ENCODE data around the gene SULT2B1. TPM values are rescaled to one million over a fixed set of nuclear protein-coding genes. Genes with fewer than 3 reads are reported as not detected.

The SULT2B1 gene
- total RNA-seq, 1 donor from 2014 or later, result 1.6 TPM

DNA sequence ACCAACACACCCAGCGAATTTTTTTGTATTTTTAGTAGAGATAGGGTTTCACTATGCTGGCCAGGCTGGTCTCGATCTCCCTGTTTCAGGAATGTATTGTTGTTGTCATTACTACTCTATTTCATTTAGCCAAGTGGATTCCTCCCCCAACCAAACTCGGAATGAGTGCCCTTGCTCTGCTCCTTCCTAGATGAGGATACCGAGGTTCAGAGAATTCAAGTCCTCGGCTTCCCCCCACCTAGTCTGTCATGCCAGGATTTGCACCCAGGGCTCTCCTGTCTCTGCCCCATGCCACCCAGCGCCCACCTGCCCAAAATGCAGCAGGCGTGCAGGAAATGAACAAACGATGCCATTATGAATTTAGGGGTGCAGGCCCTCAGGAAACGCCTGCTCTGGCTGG lies 51.0 kb downstream of the SULT2B1 start:
- Histone ChIP-seq H3K79me2 (ENCODE audit: low read depth) (no peaks in the 10 kb centered on the region), H4K20me1 (ENCODE audit: low read depth) (no peaks in the 10 kb centered on the region), H3F3A (ENCODE audit: low read depth) (no peaks in the 10 kb centered on the region), H3K4me3 (no peak overlapping the region), H3K4me2 (no peak overlapping the region), H2AFZ (replicated peaks) (no peak overlapping the region), H3K36me3 (no peaks in the 10 kb centered on the region), H3K27ac (no peak overlapping the region), H3K9me3 (ENCODE audit: low read depth) (no peaks in the 10 kb centered on the region), H3K27me3 (no peaks in the 10 kb centered on the region), H3K4me1 (no peaks in the 10 kb centered on the region), H3K9ac (no peak overlapping the region)
- H3K4me1 Mint-ChIP-seq, result peaks cover 4% of the 10 kb centered on the region
- H3K27ac Mint-ChIP-seq, result no peak overlapping the region
- H3K36me3 Mint-ChIP-seq, result no peaks in the 10 kb centered on the region
- peaks cover 4% of the 10 kb centered on the region for H3K27me3 Mint-ChIP-seq (ENCODE audit: insufficient read depth, low read depth)
- H3K4me3 Mint-ChIP-seq, result no peak overlapping the region
- DNase-seq (ENCODE audit: low spot score), result no peak
- no peaks in the 10 kb centered on the region for H3K9me3 Mint-ChIP-seq
- no peak for TF ChIP-seq EZH2 (IDR thresholded peaks at IDR 0.05)
- TF ChIP-seq, protein P1, sequence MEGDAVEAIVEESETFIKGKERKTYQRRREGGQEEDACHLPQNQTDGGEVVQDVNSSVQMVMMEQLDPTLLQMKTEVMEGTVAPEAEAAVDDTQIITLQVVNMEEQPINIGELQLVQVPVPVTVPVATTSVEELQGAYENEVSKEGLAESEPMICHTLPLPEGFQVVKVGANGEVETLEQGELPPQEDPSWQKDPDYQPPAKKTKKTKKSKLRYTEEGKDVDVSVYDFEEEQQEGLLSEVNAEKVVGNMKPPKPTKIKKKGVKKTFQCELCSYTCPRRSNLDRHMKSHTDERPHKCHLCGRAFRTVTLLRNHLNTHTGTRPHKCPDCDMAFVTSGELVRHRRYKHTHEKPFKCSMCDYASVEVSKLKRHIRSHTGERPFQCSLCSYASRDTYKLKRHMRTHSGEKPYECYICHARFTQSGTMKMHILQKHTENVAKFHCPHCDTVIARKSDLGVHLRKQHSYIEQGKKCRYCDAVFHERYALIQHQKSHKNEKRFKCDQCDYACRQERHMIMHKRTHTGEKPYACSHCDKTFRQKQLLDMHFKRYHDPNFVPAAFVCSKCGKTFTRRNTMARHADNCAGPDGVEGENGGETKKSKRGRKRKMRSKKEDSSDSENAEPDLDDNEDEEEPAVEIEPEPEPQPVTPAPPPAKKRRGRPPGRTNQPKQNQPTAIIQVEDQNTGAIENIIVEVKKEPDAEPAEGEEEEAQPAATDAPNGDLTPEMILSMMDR (IDR thresholded peaks at IDR 0.05), result no peak

GRCh38 chr19:48603449-48603848 lies 51.5 kb downstream of the SULT2B1 start:
- DNase-seq (ENCODE audit: low spot score), result no peak
- H3K27ac ChIP-seq, result no peak overlapping the region
- no peaks in the 10 kb centered on the region for H3K9me3 ChIP-seq (ENCODE audit: low read depth)
- H3K4me3 Mint-ChIP-seq, result no peak overlapping the region
- H2AFZ ChIP-seq (replicated peaks), result no peak overlapping the region
- H3K9ac ChIP-seq, result no peak overlapping the region
- peaks cover 3% of the 10 kb centered on the region for H3K4me1 Mint-ChIP-seq
- no peaks in the 10 kb centered on the region for H3K9me3 Mint-ChIP-seq
- TF ChIP-seq EZH2phosphoT487 (IDR thresholded peaks at IDR 0.05) (no peak), EZH2 (IDR thresholded peaks at IDR 0.05) (no peak)
- TF ChIP-seq, protein P1 (IDR thresholded peaks at IDR 0.05), result no peak
- no peaks in the 10 kb centered on the region for H3K27me3 ChIP-seq
- H4K20me1 ChIP-seq (ENCODE audit: low read depth), result no peaks in the 10 kb centered on the region
- no peak overlapping the region for H3K27ac Mint-ChIP-seq
- H3K4me3 ChIP-seq, result no peak overlapping the region
- H3F3A ChIP-seq (ENCODE audit: low read depth), result no peaks in the 10 kb centered on the region
- H3K36me3 ChIP-seq, result no peaks in the 10 kb centered on the region
- no peaks in the 10 kb centered on the region for H3K79me2 ChIP-seq (ENCODE audit: low read depth)
- peaks cover 4% of the 10 kb centered on the region for H3K27me3 Mint-ChIP-seq (ENCODE audit: insufficient read depth, low read depth)
- H3K4me1 ChIP-seq, result no peaks in the 10 kb centered on the region
- no peak overlapping the region for H3K4me2 ChIP-seq
- H3K36me3 Mint-ChIP-seq, result no peaks in the 10 kb centered on the region

- no peaks in the 10 kb centered on the region for H3K4me1 Mint-ChIP-seq
- H3K27ac ChIP-seq, result no peak overlapping the region
- no peak overlapping the region for H3K4me3 ChIP-seq
Measured at GRCh38 chr19:48603850-48604249, 51.9 kb downstream of the SULT2B1 start.

More at GRCh38 chr19:48603850-48604249, 51.9 kb downstream of the SULT2B1 start:
- TF ChIP-seq EZH2 (IDR thresholded peaks at IDR 0.05) (no peak), EZH2phosphoT487 (IDR thresholded peaks at IDR 0.05) (no peak)
- TF ChIP-seq, protein P1 (IDR thresholded peaks at IDR 0.05), result no peak
- no peak overlapping the region for H3K4me2 ChIP-seq
- H3K27ac Mint-ChIP-seq, result no peak overlapping the region
- DNase-seq (ENCODE audit: low spot score), result no peak
- no peaks in the 10 kb centered on the region for H3K27me3 ChIP-seq
- H3K4me1 ChIP-seq, result no peaks in the 10 kb centered on the region
- no peaks in the 10 kb centered on the region for H3K79me2 ChIP-seq (ENCODE audit: low read depth)
- H4K20me1 ChIP-seq (ENCODE audit: low read depth), result no peaks in the 10 kb centered on the region
- H3K4me3 Mint-ChIP-seq, result no peak overlapping the region
- H3K36me3 ChIP-seq, result no peaks in the 10 kb centered on the region
- no peak overlapping the region for H2AFZ ChIP-seq (replicated peaks)
- H3K36me3 Mint-ChIP-seq, result no peaks in the 10 kb centered on the region
- H3K9me3 ChIP-seq (ENCODE audit: low read depth), result no peaks in the 10 kb centered on the region
- H3K9me3 Mint-ChIP-seq, result no peaks in the 10 kb centered on the region
- peaks cover 2% of the 10 kb centered on the region for H3K27me3 Mint-ChIP-seq (ENCODE audit: insufficient read depth, low read depth)
- H3F3A ChIP-seq (ENCODE audit: low read depth), result no peaks in the 10 kb centered on the region
- H3K9ac ChIP-seq, result no peak overlapping the region
